ENCODE measurements around the gene GLS. TPM values are rescaled to one million over a fixed set of nuclear protein-coding genes. Genes with fewer than 3 reads are reported as not detected.
A peak's percentile ranks its signal among the peaks of the same experiment; 100 is the strongest.

GLS gene
- total RNA-seq, 1 experiment from 2014 or later, result 97.4 TPM

DNA sequence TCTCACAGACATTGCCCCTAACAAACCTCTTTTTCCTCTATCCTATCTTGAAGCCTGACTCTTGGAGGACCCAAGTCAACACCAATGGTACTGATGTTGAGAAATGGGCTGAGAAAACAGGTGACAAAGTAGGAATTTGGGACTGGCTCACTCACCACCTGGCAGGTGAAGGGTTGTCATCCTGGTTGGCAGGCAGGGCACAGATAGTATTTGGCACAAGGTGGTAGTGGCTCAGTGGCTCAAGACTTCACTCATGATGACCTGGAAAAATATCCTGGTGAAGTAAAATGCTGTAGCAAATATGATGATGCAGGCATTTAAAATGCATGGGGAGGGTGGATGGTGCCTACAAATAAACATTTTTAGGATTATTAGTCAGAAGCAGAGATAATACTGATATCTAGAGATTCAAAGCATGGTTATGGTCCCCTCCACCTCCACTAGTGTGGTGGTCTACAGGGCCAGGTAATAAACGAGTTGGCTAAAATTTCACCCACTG is 38.0 kb upstream of the GLS start (continued):
- TF ChIP-seq, protein P1, sequence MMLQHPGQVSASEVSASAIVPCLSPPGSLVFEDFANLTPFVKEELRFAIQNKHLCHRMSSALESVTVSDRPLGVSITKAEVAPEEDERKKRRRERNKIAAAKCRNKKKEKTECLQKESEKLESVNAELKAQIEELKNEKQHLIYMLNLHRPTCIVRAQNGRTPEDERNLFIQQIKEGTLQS (IDR thresholded peaks at IDR 0.05), result no peak

DNA sequence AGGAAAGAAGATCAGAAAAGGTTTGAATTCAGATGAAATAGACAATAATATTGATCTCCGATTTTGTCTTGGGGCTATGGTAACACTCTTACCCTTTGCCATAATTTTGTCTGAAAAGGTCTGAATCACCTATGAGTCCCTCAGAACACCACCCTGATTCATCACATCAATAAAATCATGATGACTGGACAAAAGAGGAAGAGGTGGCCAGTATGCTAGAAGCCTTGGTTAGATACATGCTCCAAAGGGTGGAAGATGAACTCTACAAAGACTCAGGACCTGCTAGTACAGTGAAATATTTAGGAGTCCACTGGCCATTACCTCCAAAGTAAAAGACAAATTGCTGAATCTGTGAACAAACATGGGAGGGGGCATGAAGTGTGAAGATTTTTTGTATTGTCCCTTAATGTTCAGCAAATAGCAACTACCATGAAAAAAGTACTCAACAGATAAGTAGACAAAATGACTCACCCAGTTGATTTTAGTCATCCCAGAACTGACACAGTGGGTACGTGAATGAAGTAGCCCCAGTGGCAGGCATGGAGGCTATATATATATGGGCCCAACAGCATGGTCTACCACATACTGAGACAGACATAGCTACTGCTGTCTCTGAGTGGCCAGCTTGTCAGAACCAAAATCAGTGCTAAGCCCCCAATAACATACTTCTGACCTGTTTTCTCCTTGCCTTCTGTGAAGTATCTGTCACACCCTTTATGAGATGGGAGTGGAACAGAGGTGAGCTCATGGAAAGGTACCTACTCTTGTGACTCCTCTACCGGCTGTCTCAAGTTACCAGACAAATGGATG is 36.5 kb upstream of the GLS start:
- BruUV-seq (replicated peaks), result TSS peak; percentile 87
- H3K9me2 ChIP-seq (ENCODE audit: insufficient read depth), result no peaks in the 10 kb centered on the region
- H4K20me1 ChIP-seq (ENCODE audit: insufficient read depth), result no peaks in the 10 kb centered on the region
- ChIA-PET CTCF (no interaction called here), RAD21 (ENCODE audit: low non-redundant PET in 1 of 2, low total read pairs in 2 of 2, uncharacterized antibody in 2 of 2, unreplicated experiment in 2 of 2) (no interaction called here), POLR2A (no interaction called here)
- H3K9me3 ChIP-seq (ENCODE audit: control insufficient read depth in 1 of 2, insufficient read depth in 1 of 2, low read depth in 1 of 2, low read length in 2 of 2), result no peaks in the 10 kb centered on the region
- no peaks in the 10 kb centered on the region for H3K27me3 ChIP-seq (ENCODE audit: insufficient read depth, low read length)
- intact Hi-C loops (cut with micrococcal nuclease), result loop anchor here (5.0 kb wide), 2 partner anchors 38 to 312 kb away; partner anchors contain the start of genes GLS and NEMP2
- peak overlapping the region; percentile 33 for H3K9ac ChIP-seq (ENCODE audit: low read length)
- DNase-seq (ENCODE audit: low read depth, low spot score) (peak; percentile 85), ATAC-seq (peak; percentile 81)
- no peaks in the 10 kb centered on the region for H3K79me2 ChIP-seq (ENCODE audit: insufficient read depth, low read length)
- H3K4me3 ChIP-seq (replicated peaks in 1 of 2; ENCODE audit: low read depth in 1 of 2, low read length in 2 of 2), result peak overlapping the region in 1 of 2 experiments; percentile 34; a peak in 2 of 4 replicates
- peak overlapping the region; percentile 91 for H2AFZ ChIP-seq (ENCODE audit: low read depth, low read length, poor library complexity, severe bottlenecking)
- H3K4me1 ChIP-seq (ENCODE audit: control insufficient read depth in 1 of 2, insufficient read depth in 2 of 2, low read length in 2 of 2), result peaks cover 25 to 75% of the 10 kb centered on the region in 2 experiments
- H3K36me3 ChIP-seq (ENCODE audit: control insufficient read depth in 1 of 2, insufficient read depth in 2 of 2, low read length in 2 of 2), result no peaks in the 10 kb centered on the region
- peak overlapping the region; percentile 55; the same call in 1 of the 2 replicates for H3K27ac ChIP-seq (ENCODE audit: low read depth, low read length)
- H3K4me2 ChIP-seq (ENCODE audit: low read length), result peak overlapping the region; percentile 72
- TF ChIP-seq POLR2A (IDR thresholded peaks at IDR 0.05; ENCODE audit: borderline replicate concordance, extremely low read depth, insufficient read depth, insufficient read length) (no peak), TCF7L2 (IDR thresholded peaks at IDR 0.05; ENCODE audit: borderline replicate concordance, extremely low read depth, insufficient read depth, insufficient read length) (no peak), YY1 (IDR thresholded peaks at IDR 0.05; ENCODE audit: extremely low read depth, insufficient replicate concordance, low read depth, low read length) (no peak), ZFX (IDR thresholded peaks at IDR 0.05) (no peak), FOSL1 (IDR thresholded peaks at IDR 0.05; ENCODE audit: low read depth) (peak; percentile 85), JUND (IDR thresholded peaks at IDR 0.05) (peak; percentile 78), ELF1 (IDR thresholded peaks at IDR 0.05; ENCODE audit: borderline replicate concordance, low read depth) (no peak), SP1 (IDR thresholded peaks at IDR 0.05; ENCODE audit: low read depth) (peak; percentile 86), EZH2 (IDR thresholded peaks at IDR 0.05) (no peak), EGR1 (IDR thresholded peaks at IDR 0.05; ENCODE audit: low read depth) (peak; percentile 21; the same call in 1 of the 2 replicates)
- TF ChIP-seq, protein P1 (IDR thresholded peaks at IDR 0.05), result peak; percentile 48; the same call in 1 of the 2 replicates
- TF ChIP-seq, protein P2, sequence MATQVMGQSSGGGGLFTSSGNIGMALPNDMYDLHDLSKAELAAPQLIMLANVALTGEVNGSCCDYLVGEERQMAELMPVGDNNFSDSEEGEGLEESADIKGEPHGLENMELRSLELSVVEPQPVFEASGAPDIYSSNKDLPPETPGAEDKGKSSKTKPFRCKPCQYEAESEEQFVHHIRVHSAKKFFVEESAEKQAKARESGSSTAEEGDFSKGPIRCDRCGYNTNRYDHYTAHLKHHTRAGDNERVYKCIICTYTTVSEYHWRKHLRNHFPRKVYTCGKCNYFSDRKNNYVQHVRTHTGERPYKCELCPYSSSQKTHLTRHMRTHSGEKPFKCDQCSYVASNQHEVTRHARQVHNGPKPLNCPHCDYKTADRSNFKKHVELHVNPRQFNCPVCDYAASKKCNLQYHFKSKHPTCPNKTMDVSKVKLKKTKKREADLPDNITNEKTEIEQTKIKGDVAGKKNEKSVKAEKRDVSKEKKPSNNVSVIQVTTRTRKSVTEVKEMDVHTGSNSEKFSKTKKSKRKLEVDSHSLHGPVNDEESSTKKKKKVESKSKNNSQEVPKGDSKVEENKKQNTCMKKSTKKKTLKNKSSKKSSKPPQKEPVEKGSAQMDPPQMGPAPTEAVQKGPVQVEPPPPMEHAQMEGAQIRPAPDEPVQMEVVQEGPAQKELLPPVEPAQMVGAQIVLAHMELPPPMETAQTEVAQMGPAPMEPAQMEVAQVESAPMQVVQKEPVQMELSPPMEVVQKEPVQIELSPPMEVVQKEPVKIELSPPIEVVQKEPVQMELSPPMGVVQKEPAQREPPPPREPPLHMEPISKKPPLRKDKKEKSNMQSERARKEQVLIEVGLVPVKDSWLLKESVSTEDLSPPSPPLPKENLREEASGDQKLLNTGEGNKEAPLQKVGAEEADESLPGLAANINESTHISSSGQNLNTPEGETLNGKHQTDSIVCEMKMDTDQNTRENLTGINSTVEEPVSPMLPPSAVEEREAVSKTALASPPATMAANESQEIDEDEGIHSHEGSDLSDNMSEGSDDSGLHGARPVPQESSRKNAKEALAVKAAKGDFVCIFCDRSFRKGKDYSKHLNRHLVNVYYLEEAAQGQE (IDR thresholded peaks at IDR 0.05; ENCODE audit: low read depth), result no peak
- TF ChIP-seq, protein P3, sequence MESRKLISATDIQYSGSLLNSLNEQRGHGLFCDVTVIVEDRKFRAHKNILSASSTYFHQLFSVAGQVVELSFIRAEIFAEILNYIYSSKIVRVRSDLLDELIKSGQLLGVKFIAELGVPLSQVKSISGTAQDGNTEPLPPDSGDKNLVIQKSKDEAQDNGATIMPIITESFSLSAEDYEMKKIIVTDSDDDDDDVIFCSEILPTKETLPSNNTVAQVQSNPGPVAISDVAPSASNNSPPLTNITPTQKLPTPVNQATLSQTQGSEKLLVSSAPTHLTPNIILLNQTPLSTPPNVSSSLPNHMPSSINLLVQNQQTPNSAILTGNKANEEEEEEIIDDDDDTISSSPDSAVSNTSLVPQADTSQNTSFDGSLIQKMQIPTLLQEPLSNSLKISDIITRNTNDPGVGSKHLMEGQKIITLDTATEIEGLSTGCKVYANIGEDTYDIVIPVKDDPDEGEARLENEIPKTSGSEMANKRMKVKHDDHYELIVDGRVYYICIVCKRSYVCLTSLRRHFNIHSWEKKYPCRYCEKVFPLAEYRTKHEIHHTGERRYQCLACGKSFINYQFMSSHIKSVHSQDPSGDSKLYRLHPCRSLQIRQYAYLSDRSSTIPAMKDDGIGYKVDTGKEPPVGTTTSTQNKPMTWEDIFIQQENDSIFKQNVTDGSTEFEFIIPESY (IDR thresholded peaks at IDR 0.05; ENCODE audit: extremely low read depth, insufficient replicate concordance, low read length), result no peak
- TF ChIP-seq, protein P4, sequence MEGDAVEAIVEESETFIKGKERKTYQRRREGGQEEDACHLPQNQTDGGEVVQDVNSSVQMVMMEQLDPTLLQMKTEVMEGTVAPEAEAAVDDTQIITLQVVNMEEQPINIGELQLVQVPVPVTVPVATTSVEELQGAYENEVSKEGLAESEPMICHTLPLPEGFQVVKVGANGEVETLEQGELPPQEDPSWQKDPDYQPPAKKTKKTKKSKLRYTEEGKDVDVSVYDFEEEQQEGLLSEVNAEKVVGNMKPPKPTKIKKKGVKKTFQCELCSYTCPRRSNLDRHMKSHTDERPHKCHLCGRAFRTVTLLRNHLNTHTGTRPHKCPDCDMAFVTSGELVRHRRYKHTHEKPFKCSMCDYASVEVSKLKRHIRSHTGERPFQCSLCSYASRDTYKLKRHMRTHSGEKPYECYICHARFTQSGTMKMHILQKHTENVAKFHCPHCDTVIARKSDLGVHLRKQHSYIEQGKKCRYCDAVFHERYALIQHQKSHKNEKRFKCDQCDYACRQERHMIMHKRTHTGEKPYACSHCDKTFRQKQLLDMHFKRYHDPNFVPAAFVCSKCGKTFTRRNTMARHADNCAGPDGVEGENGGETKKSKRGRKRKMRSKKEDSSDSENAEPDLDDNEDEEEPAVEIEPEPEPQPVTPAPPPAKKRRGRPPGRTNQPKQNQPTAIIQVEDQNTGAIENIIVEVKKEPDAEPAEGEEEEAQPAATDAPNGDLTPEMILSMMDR (IDR thresholded peaks at IDR 0.05 in 2 of 3, conservative IDR thresholded peaks at IDR 0.05 in 1 of 3; ENCODE audit: borderline replicate concordance in 1 of 3, insufficient read depth in 1 of 3, low read depth in 2 of 3, low read length in 2 of 3), result no peak

Measured in HCT116 (cell line).